Mononuclear cell (primary cell): ENCODE measurements around the gene MYOZ3. TPM values are rescaled to one million over a fixed set of nuclear protein-coding genes. Genes with fewer than 3 reads are reported as not detected.

ENCODE experiments used
- H3K27me3 ChIP-seq: 2 replicates; pipeline ENCODE4 v1.6.0; 2011; ENCODE audit warnings: low read length, control low read depth; ENCODE audit not compliant: insufficient read depth
- H3K4me1 ChIP-seq: 2 replicates; pipeline ENCODE4 v1.5.1; 2011; ENCODE audit warnings: mild to moderate bottlenecking, low read length, control low read depth; ENCODE audit not compliant: insufficient read depth
- H3K4me3 ChIP-seq: 2 replicates; pipeline ENCODE4 v1.5.1; 2011; ENCODE audit warnings: mild to moderate bottlenecking, low read length, moderate library complexity
- H3K9me3 ChIP-seq: 2 replicates; pipeline ENCODE4 v1.5.1; 2011; ENCODE audit warnings: low read depth, mild to moderate bottlenecking, control low read depth, low read length
- total RNA-seq: library from RNA; depleted of rRNA; stranded (reverse); fragments of >200 nt; gene quantifications from one replicate; pipeline ENCODE4 v1.2.3, GENCODE V29; 2012

Gene MYOZ3
- total RNA-seq, 1 donor, result not detected

GRCh38 chr5:150636391-150637244, 24.4 kb upstream of the MYOZ3 start:
- peaks cover 6% of the 10 kb centered on the region for H3K4me1 ChIP-seq
- H3K4me3 ChIP-seq, result no peak overlapping the region
- no peaks in the 10 kb centered on the region for H3K27me3 ChIP-seq
- no peaks in the 10 kb centered on the region for H3K9me3 ChIP-seq

GRCh38 chr5:150637245-150638052, 23.6 kb upstream of the MYOZ3 start:
- Histone ChIP-seq H3K4me1 (peaks cover 6% of the 10 kb centered on the region), H3K4me3 (no peak overlapping the region), H3K9me3 (no peaks in the 10 kb centered on the region), H3K27me3 (no peaks in the 10 kb centered on the region)

- Histone ChIP-seq H3K4me1 (peaks cover 6% of the 10 kb centered on the region), H3K27me3 (no peaks in the 10 kb centered on the region), H3K4me3 (no peak overlapping the region), H3K9me3 (no peaks in the 10 kb centered on the region)
Measured at GRCh38 chr5:150638053-150638444, 23.0 kb upstream of the MYOZ3 start.

GRCh38 chr5:150638488-150639376, 22.3 kb upstream of the MYOZ3 start:
- no peaks in the 10 kb centered on the region for H3K27me3 ChIP-seq
- no peaks in the 10 kb centered on the region for H3K9me3 ChIP-seq
- no peak overlapping the region for H3K4me3 ChIP-seq
- H3K4me1 ChIP-seq, result peaks cover 6% of the 10 kb centered on the region

GRCh38 chr5:150639377-150639692, 21.7 kb upstream of the MYOZ3 start:
- no peak overlapping the region for H3K4me3 ChIP-seq
- H3K4me1 ChIP-seq, result peaks cover 6% of the 10 kb centered on the region
- H3K27me3 ChIP-seq, result no peaks in the 10 kb centered on the region
- no peaks in the 10 kb centered on the region for H3K9me3 ChIP-seq

- Histone ChIP-seq H3K27me3 (no peaks in the 10 kb centered on the region), H3K4me3 (no peak overlapping the region), H3K4me1 (peaks cover 6% of the 10 kb centered on the region), H3K9me3 (no peaks in the 10 kb centered on the region)
Measured at GRCh38 chr5:150639751-150640150, 21.3 kb upstream of the MYOZ3 start.

GRCh38 chr5:150640311-150641005, 20.6 kb upstream of the MYOZ3 start, which contains the start of gene SYNPO:
TSS of gene SYNPO (plus strand) at chr5:150640660. CDS start at chr5:150648276, 7,616 bp downstream.
- no peak within 1 kb of the TSS for H3K4me3 ChIP-seq
- peaks cover 6% of the 10 kb centered on the region for H3K4me1 ChIP-seq
- no peaks in the 10 kb centered on the region for H3K9me3 ChIP-seq
- no peaks in the 10 kb centered on the region for H3K27me3 ChIP-seq

- Histone ChIP-seq H3K27me3 (no peaks in the 10 kb centered on the region), H3K9me3 (no peaks in the 10 kb centered on the region), H3K4me1 (peaks cover 6% of the 10 kb centered on the region), H3K4me3 (no peak overlapping the region)
Measured at GRCh38 chr5:150641006-150641570, 20.0 kb upstream of the MYOZ3 start.

GRCh38 chr5:150641824-150642566, 19.1 kb upstream of the MYOZ3 start:
- H3K27me3 ChIP-seq, result no peaks in the 10 kb centered on the region
- peaks cover 6% of the 10 kb centered on the region for H3K4me1 ChIP-seq
- H3K4me3 ChIP-seq, result no peak overlapping the region
- H3K9me3 ChIP-seq, result no peaks in the 10 kb centered on the region

GRCh38 chr5:150642567-150642927, 18.5 kb upstream of the MYOZ3 start:
- Histone ChIP-seq H3K4me1 (peaks cover 6% of the 10 kb centered on the region), H3K9me3 (no peaks in the 10 kb centered on the region), H3K27me3 (no peaks in the 10 kb centered on the region), H3K4me3 (no peak overlapping the region)

- Histone ChIP-seq H3K9me3 (no peaks in the 10 kb centered on the region), H3K4me3 (no peak overlapping the region), H3K4me1 (peaks cover 6% of the 10 kb centered on the region), H3K27me3 (no peaks in the 10 kb centered on the region)
Measured at GRCh38 chr5:150642991-150643710, 17.9 kb upstream of the MYOZ3 start.

GRCh38 chr5:150644058-150644457, 17.0 kb upstream of the MYOZ3 start:
- H3K27me3 ChIP-seq, result no peaks in the 10 kb centered on the region
- H3K4me3 ChIP-seq, result no peak overlapping the region
- H3K9me3 ChIP-seq, result no peaks in the 10 kb centered on the region
- H3K4me1 ChIP-seq, result peaks cover 6% of the 10 kb centered on the region

- H3K9me3 ChIP-seq, result no peaks in the 10 kb centered on the region
- H3K4me3 ChIP-seq, result no peak overlapping the region
- no peaks in the 10 kb centered on the region for H3K27me3 ChIP-seq
- peaks cover 6% of the 10 kb centered on the region for H3K4me1 ChIP-seq
Measured at GRCh38 chr5:150644514-150644913, 16.5 kb upstream of the MYOZ3 start.
